LoVo (cell line): ENCODE data around the gene ADCK2.
A peak's percentile ranks its signal among the peaks of the same experiment; 100 is the strongest.
"Not testable (repeated sequence)": the region's sequence is repeated elsewhere in the genome, so short reads cannot be mapped to it uniquely, and the experiment has no call there.

Source experiments
- DNase-seq: peaks from one replicate; pipeline ENCODE4 v3.0.0-alpha.2; 2016; ENCODE audit warnings: low spot score

ADCK2 gene

GRCh38 chr7:140693849-140694248 is 21.1 kb downstream of the ADCK2 start:
- not testable (repeated sequence) for DNase-seq

DNA sequence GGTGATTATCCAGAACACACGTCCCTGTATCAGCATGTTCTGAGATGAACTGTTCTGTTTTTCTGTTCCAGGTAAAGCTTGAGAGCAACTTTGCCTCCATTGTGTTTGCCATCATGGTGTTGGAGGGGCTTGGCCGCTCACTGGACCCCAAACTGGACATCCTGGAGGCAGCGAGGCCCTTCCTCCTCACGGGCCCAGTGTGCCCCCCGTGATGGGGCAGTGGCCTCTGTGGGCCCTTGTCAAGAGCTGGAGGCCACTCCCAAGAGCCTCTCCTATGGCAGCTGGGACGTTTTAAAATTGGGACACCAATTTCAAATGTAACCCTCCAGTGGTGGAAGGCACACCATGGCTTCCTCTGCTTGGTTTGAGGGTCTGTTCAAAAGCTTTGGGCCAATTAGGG is 21.8 kb downstream of the ADCK2 start:
- no peak for DNase-seq

DNA sequence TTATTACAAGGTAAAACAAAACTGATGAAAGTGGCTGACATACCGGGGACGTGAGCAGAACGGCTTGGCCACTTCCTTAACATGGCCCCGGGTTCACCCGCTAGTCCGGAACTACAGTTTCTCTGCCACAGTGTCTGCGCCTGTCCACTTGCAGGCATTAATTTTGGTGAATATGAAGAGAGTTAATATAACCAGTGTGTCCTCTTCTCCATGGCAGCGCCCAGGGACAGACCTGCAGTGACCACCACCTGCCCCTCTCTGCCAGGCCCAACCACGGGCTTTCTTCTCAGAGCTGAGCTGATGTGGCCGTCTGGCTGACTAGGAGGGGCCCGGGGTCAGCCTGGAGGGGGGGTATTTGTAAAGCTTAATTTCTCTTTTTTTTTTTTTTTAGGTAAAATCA is 22.6 kb downstream of the ADCK2 start:
- DNase-seq: no peak

DNA sequence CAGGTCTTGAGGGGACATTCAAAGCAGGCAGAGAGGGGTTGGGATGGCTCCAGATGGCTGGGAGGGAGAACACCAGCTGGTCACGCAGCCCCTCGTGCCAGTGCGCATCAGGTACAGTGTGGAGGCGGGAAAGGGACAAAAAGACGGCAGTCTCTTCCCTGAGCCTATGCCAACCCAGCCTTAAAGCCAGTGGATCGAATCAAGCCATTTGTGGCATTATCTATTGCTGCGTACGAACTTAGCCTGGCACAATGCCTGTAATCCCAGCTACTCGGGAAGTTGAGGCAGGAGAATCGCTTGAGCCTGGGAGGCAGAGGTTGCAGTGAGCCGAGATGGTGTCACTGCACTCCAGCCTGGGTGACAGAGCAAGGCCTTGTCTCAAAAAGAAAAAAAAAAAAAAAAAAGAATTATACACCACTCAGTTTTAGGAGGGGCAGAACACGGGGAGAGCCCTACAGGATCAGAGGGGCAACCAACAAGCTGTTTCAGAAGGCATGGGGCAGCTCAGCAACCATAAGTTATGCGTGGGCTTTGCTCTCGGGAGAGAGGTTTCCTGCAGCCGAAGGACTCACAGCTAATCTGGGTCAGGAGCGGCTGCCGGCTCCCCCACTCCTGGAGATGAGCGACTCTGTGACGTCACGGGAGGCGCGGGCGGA is 23.4 kb downstream of the ADCK2 start:
- DNase-seq: peak; percentile 96

DNA sequence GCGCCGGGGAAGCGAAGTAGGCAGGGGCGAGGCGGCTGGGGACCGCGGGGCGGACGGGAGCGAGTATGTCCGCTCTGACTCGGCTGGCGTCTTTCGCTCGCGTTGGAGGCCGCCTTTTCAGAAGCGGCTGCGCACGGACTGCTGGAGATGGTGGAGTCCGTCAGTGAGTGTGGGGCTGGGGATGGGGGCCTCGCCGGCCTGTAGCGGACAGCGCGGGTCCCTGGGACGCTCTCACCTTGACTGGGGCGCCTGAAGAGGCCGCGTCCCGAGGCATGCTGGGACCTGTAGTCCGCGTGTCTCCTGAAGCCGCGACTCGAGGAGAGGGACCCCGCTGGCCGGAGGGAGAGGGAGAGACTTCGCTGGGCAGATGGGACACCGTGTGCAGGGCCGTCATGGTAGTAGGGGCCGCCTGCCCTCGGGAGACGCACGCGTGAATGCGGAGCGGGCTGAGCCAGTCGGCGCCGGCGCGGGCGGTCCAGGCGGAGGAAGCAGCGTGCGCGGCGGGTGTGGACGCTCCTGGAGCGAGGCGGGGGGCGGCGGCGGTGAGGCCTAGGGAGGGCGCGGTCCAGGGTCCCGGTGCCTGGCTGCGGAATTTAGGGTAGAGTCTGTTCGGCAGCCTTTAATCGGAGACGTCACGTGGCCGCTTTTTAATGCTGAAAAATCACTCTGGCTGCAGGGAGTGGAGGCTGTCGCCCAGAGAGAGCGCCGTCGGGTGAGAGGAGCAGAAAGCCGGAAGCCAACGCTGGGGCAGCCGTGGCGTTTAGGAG is 24.1 kb downstream of the ADCK2 start, which contains the start of gene NDUFB2:
Gene NDUFB2, plus strand, starts transcription at position 29 of the 767 bp plus-strand sequence. Its CDS starts 37 bp downstream, at position 66.
- DNase-seq: peak; percentile 85

GRCh38 chr7:140697447-140698143 is 24.9 kb downstream of the ADCK2 start:
- DNase-seq: no peak

DNA sequence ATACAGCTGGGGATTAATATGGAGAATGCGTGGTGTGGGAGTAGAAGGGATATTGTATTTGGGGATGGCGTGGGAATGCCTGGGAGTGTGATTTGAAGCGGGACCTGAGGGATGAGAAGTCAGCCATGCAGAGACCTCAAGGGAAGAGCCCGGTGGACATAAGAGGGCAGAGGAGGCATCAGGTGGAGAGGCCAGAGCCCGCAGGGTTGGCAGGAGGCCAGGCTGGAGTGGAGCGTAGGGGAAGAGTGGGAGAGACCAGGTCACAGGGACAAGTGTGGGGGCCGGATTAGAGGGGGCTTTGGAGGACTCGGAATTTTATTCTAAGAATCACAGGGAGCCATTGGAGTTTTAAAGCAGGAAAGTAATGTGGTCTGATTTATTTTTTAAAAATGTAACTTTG is 25.7 kb downstream of the ADCK2 start:
- DNase-seq: no peak

DNA sequence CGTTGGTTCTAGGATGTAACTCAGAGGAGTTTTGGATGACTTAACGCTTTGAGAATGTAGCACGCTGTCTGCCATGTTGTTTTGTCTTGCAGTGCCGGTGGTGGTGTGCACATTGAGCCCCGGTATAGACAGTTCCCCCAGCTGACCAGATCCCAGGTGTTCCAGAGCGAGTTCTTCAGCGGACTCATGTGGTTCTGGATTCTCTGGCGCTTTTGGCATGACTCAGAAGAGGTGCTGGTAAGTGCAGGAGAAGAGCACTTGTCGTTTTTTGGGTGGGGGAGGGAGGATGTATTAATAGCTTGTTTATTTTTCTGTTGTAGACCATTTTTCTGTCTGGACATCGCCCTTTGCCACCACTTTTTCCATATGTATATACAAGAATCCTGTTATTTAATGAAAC is 30.0 kb downstream of the ADCK2 start:
- no peak for DNase-seq

DNA sequence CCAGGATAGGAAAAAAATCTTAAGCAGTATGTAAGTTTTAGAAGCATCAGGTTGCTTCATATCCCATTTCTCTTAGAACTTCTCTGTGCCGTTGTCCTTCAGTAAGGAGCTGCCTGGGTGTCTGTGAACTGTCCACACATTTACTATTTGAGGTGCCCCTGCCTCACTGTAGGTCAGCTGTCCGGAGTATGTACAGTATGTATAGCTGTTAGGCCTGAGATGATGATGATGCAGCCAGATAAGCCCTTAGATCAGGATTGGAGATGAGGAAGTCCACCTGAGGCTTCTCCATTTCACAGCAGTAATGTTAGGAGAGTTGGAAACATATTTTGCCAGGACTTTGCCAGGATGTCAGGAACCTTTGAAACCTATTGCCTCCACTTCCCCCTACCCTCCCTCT is 31.5 kb downstream of the ADCK2 start:
- no peak for DNase-seq

DNA sequence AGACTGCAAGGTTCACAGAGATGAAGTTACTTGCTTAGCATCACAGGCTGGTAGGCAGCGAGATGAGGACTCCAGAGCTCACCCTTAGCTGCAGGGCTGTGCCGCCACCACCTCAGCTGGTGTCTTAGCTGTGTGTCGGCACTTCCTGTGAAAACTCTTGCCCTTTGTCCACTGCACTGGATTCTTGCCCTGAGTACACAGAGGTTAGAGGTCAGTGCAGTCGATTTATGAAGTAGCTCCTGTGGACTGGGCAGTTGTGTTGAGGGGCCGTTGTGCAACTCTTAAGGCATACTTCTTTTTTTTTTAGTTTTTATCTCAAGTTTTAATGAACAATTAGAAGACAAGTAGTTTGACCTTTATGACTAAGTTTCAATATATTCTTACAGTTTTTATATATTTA is 34.4 kb downstream of the ADCK2 start:
- DNase-seq: no peak

GRCh38 chr7:140708764-140709163 is 36.0 kb downstream of the ADCK2 start:
- not testable (repeated sequence) for DNase-seq

DNA sequence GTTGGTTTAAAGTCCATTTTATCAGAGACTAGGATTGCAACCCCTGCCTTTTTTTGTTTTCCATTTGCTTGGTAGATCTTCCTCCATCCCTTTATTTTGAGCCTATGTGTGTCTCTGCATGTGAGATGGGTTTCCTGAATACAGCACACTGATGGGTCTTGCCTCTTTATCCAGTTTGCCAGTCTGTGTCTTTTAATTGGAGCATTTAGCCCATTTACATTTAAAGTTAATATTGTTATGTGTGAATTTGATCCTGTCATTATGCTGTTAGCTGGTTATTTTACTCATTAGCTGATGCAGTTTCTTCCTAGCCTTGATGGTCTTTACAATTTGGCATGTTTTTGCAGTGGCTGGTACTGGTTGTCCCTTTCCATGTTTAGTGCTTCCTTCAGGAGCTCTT is 39.6 kb downstream of the ADCK2 start:
- DNase-seq: not testable (repeated sequence)

DNA sequence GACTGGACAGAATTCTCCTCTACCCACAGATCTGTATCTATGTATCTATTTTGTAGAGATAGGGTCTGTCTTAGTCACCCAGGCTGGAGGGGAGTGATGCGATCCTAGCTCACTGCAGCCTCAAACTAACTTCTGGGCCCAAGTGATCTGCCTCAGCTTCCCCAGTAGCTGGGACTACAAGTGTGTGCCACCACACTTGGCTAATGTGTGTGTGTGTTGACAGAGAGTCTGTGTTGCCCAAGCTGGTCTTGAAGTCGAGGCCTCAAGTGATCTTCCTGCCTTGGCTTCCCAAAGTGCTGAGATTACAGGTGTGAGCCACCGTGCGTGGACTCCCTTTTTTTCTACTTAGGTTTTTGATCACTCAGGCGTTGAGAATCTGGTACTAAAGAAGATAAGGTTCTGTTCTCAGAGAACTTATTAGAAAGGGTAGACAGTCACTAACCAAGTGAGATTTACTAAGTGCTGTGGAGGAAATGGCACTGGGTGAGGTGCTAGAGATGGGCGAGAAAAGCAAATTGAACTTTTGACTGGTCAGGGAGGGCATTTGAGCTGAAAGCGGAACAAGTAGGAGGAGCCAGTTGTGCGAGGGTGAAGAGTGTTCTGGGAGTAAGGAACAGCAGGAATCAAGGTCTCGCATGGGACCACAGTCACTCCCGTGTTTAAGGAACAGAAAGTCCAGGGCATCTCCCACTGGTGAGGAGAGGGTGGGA is 41.7 kb downstream of the ADCK2 start:
- DNase-seq: no peak

DNA sequence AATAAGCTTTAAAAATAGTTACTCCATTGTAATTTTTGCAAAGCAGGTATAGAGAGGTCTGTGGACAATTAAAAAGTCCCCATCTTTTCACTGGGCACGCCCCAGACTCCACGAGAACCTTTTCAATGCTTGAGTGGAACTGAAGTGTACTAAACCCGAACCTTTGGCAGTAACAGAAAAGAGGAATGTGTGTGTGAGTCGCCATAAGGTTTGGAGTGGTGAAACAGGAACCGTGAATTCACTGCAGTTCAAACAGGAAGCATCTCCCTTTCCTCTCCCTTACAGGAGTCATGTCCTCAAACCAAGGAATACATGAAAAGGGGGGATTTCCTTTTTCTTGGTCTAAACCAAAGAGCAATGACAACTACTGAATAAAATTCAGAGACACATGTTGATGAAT is 47.0 kb downstream of the ADCK2 start:
- no peak for DNase-seq

- no peak for DNase-seq
Observed at GRCh38 chr7:140722254-140722653, 49.5 kb downstream of the ADCK2 start.

DNA sequence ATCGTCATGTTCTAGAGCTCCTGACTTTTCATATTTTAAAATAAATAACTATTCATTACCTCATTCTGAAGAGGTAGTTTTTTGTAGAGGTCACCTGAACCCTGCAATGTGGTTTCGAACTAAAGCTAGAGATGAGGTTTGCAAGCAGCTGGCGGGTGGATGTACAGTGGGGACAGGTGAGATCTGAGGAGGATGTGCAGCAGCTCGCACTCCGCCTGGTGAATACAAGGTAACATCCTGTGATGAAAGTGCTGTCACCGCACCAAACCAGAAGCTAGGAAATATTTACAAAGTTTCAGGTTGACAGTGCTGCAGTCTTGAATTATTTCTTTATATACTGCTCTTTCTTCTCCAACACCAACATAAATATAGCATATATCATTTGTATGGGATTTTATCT is 50.3 kb downstream of the ADCK2 start:
- no peak for DNase-seq

- DNase-seq: no peak
Observed at GRCh38 chr7:140723574-140723973, 50.8 kb downstream of the ADCK2 start.

- no peak for DNase-seq
Observed at GRCh38 chr7:140724706-140725105, 52.0 kb downstream of the ADCK2 start.

DNA sequence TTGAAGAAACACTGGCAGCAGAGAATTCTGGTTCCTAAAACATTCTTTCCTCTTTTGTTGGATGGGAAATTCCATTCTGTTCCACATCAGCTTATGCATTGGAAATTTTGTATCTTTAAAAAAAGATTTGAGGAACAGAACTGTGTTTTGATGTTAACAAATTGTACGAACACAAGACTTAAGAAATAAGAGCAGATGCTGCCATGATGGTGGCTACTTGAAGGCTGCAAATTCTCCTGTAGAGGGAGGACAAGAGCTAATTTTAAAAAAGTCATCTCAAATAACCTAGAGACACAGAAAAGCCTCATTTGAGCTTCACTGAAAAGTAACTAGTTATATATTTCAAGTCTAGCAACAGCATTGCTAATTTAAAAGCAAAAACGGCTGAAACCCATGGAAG is 53.5 kb downstream of the ADCK2 start:
- DNase-seq: no peak

DNA sequence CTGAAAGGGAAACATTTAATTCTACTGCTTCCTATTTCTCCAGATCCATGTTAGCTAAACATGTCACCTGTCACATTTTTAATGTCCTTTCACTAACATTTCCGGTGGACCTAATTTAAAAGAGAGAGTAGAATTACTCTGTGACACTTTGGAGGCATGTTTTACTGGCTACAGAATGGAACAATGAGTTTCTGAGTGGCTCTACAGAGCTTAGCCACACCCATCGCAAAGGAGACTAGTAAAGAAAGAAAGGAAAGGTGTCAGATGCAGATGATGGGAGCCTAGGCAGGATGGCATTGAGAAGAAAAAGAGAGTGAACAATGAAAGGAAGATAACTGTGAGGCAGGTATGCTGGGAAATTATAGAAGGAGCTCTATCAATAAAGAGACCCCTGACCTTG is 59.7 kb downstream of the ADCK2 start:
- no peak for DNase-seq

DNA sequence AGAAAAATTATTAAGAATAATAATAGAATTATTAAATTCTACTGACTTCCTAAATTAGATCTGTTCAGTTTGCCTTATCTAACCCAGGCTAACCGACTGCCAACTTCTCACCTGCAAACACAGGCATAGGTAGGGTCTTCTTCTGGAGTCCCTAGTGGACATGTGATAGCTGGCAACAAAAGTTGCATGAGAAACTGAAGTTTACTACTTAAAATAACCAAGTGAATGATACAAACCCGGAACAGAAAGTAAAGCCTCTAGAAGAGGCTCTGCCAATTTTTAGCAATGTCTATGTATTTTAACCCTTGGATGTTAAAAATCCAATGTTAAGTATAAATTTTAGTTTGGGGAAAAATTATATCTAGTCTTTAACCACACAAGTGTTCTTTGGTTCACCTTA is 61.4 kb downstream of the ADCK2 start:
- DNase-seq: no peak

- no peak for DNase-seq
Observed at GRCh38 chr7:140734729-140735128, 62.0 kb downstream of the ADCK2 start.
